PFSK-1 (cell line): ENCODE measurements around the gene LOXL3.
A peak's percentile ranks its signal among the peaks of the same experiment; 100 is the strongest.

Source experiments
- POLR2AphosphoS5 ChIP-seq: IDR thresholded peaks from 2 replicates; pipeline ENCODE4 v1.6.1; 2012; ENCODE audit warnings: low read depth, mild to moderate bottlenecking, control low read depth, low read length, moderate library complexity
- REST ChIP-seq, 2 experiments: IDR thresholded peaks; 2 replicates each; pipeline versions ENCODE4 v1.6.1 to v1.8.0; 2011 to 2012; ENCODE audit warnings: low read depth in 2 of 2, low read length in 2 of 2, control low read depth in 1 of 2, inconsistent platforms in 1 of 2, mild to moderate bottlenecking in 1 of 2, moderate library complexity in 1 of 2; ENCODE audit not compliant: insufficient read depth in 1 of 2
- SIN3A ChIP-seq: IDR thresholded peaks from 2 replicates; pipeline ENCODE4 v1.6.1; 2012; ENCODE audit warnings: mild to moderate bottlenecking, low read length, moderate library complexity, borderline replicate concordance; ENCODE audit not compliant: insufficient read depth

- peak; percentile 18 to 75; a peak in 2 of 4 replicates for TF ChIP-seq REST (IDR thresholded peaks at IDR 0.05; ENCODE audit: insufficient read depth in 1 of 2, low read depth in 2 of 2, low read length in 2 of 2)
- TF ChIP-seq SIN3A, result no peak
- TF ChIP-seq POLR2AphosphoS5, result no peak
Observed at GRCh38 chr2:74501335-74502071, 52.2 kb downstream of the LOXL3 start.
